ENCODE data around the gene C12orf56.
"Not testable (repeated sequence)": the region's sequence is repeated elsewhere in the genome, so short reads cannot be mapped to it uniquely, and the experiment has no call there.

Gene C12orf56

GRCh38 chr12:64229240-64229639, 161.3 kb downstream of the C12orf56 start:
- no peak for DNase-seq

GRCh38 chr12:64225626-64226025, 164.9 kb downstream of the C12orf56 start:
- DNase-seq, result no peak

- DNase-seq, result peak; percentile 67 to 85 (median 83)
Measured at GRCh38 chr12:64222009-64222765, 168.4 kb downstream of the C12orf56 start, which contains the start of gene KICS2. KICS2 (minus strand) TSS chr12:64222296; CDS start chr12:64222237, 59 bp downstream.

GRCh38 chr12:64221651-64222008, 168.9 kb downstream of the C12orf56 start:
- DNase-seq, result peak in 2 of 4 experiments; percentile 41 to 42

GRCh38 chr12:64220046-64220445, 170.5 kb downstream of the C12orf56 start:
- DNase-seq, result no peak

GRCh38 chr12:64219145-64219544, 171.4 kb downstream of the C12orf56 start:
- no peak for DNase-seq

- DNase-seq, result no peak
Measured at GRCh38 chr12:64218597-64218996, 172.0 kb downstream of the C12orf56 start.

GRCh38 chr12:64217643-64218042, 172.9 kb downstream of the C12orf56 start:
- not testable (repeated sequence) for DNase-seq

- DNase-seq, result no peak
Measured at GRCh38 chr12:64216239-64216638, 174.3 kb downstream of the C12orf56 start.

Measured in activated naive CD4-positive, alpha-beta T cell (primary cell).